Right kidney (tissue), 1 donor: ENCODE data around the gene MAPK1.
"Not testable (repeated sequence)": the region's sequence is repeated elsewhere in the genome, so short reads cannot be mapped to it uniquely, and the experiment has no call there.

ENCODE experiments used
- DNase-seq: peaks from one replicate; pipeline ENCODE4 v3.0.0-alpha.2; 2016

MAPK1 gene

DNA sequence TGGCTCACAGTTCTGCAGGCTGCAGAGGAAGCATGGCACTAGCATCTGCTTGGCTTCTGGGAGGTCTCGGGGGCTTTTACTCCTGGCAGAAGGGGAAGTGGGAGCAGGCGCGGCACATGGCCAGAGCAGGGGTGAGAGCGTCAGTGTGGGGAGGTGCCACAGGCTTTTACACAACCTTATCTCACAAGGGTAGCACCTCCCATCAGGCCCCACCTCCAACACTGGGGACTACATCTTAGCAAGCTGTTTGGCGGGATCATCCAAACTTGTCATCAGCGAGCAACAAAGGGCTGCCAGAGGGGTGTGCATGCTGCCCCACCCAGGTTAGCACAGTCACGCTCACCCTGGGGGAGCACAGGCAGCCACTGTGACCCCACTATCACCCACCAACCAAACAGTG is 112.9 kb downstream of the MAPK1 start:
- DNase-seq: no peak

- no peak for DNase-seq
These were observed 113.9 kb downstream of the MAPK1 start for GRCh38 chr22:21753374-21754111.

DNA sequence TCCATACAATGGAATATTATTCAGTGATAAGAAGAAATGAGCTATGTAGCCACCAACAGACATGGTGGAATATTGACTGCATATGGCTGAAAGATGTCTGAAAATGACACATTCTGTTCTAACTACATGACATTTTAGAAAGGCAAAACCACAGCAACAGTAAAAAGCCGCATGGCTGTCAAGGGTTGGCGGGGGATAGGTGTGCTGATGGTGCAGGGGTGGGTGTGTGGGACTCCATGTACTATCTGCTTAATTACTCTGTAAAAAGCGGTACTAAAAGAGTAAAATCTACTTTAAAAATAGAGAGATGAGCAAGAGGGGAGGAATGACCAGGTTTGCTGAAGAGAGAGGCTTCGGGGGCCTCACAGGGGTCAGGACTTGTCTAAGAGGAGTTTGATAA is 115.2 kb downstream of the MAPK1 start:
- no peak for DNase-seq

- DNase-seq: no peak
These were observed 121.5 kb downstream of the MAPK1 start for GRCh38 chr22:21745948-21746347.

DNA sequence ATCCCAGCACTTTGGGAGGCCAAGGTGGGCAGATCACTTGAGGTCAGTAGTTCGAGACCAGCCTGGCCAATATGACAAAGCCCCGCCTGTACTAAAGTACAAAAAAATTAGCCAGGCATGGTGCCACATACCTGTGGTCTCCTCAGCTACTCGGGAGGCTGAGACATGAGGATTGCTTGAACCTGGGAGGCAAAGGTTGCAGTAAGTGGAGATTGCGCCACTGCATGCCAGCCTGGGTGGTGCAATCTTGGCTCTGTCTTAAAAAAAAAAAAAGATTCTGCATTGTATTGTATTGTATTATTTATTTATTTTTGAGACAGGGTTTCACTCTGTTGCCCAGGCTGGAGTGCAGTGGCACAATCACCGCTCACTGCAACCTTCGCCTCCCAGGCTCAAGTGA is 122.5 kb downstream of the MAPK1 start:
- DNase-seq: not testable (repeated sequence)

DNA sequence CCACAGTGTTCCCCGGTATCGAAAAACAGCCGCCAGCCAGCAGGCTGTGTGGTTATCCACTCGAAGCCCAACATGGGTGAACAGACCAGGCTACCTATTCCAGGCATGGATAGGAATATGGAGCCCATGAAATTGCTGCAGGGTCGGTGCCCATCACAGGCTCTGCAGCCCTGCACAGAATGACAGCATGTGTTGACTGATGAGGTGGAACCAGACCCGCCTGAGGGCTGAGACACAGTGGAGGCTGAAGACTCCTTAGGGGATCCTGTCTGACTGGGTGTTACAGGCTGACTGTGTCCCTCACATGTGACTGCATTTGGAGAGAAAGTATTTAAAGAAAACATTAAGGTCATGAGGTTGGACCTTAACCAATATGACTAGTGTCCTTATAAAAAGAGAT is 125.7 kb downstream of the MAPK1 start:
- DNase-seq: no peak

DNA sequence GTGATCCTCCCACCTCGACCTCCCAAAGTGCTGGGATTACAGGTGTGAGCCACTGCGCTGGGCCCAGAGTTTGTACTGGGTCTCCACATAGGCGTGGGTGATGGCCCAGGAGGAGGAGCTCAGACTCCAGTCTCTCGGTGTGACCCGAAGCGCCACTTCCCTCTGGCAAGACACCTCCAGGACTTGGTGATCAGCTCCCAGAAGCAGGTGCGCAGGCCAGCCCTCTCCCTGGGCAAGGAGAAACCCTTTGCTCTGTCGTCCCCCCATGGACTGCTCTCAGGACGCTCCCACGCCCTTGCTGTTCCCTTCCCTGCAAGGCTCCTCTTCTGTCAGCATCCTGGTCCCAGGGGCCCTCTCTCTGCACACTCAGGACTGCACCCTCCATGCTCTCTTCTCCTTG is 126.4 kb downstream of the MAPK1 start:
- DNase-seq: no peak

DNA sequence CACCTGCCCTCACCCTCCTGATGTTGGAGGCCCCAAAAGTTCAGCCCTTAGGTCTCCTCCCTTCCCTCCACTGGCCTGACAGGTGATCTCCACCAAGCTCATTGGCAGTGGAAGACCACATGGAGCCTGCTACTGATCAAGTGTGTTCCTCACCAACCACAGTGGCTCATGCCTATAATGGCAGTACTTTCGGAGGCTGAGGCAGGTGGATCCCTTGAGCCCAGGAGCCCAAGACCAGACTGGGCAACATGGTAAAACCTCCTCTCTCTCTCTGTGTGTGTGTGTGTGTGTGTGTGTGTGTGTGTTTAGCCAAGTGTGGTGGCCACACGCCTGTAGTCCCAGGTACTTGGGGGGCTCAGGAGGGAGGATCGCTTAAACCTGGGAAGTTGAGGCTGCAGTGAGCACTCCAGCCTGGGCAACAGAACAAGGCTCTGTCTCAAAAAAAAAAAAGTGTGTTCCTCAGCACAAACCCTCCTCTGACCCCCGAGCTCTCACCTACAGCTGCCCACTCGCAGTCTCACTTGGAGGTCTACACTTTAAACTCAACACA is 127.5 kb downstream of the MAPK1 start:
- no peak for DNase-seq

DNA sequence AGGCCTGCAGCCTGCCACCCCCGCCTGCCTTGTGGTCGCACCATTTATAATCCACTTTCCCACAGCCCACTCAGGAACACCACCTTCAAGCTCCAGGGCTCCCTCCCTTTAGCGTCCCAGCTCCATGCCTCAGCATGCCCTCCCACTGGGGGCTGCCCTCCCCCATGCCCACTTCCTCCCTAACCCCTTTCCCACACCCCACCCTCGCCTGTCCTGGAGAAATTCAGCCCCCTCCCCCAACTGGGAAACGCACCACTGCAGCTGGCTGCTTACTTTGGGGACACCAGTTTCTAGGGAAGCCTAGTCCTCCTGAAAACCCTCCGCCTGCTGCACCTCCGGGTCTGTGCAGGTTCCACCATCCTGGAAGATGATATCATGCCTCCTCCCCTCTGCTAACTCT is 128.5 kb downstream of the MAPK1 start:
- DNase-seq: no peak

DNA sequence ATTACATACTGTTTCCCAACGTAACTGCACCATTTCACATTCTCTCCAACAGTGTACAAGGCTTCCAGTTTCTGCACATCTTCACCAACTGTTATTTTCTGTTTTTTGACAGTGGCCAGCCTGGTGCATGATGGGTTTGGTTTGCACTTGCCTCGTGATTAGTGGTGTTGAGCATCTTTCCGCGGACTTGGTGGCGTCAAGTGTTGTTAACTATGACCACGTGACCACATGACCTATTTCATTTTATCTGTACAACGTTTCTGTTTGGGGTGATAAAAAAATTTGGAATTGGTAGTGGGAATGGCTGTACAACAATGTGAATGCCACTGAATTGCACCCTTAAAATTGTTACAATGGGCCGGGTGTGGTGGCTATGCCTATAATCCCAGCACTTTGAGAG is 129.4 kb downstream of the MAPK1 start:
- no peak for DNase-seq

GRCh38 chr22:21736948-21737347 is 130.5 kb downstream of the MAPK1 start:
- DNase-seq: no peak

DNA sequence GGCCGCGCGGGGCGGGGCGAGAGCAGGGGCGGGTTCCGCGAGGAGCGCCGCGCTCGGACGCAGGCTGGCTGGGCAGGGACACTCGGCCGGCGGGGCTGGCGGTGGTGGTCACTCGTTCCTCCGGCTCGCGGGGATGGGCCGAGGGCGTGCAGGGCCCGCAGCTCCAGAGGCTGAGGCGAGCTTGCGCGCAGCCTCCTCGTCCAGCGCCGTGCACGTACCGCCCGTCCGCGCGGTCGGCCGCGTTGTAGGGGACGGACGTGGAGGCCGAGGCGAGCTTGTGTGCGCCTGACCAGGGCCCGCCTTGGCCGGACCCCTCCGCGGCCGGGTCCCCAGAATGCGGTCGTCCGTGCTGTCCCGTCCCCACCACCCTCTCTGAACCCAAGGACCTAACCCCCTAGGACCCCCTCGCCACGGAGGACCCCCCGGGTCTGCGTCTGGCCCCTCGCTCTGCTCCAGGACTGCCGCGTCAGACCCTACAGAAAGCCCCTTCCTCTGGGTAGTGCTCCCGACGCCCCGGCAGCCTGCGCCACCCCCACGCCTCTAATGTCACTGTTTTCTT is 131.3 kb downstream of the MAPK1 start:
- peak; percentile 93 for DNase-seq

DNA sequence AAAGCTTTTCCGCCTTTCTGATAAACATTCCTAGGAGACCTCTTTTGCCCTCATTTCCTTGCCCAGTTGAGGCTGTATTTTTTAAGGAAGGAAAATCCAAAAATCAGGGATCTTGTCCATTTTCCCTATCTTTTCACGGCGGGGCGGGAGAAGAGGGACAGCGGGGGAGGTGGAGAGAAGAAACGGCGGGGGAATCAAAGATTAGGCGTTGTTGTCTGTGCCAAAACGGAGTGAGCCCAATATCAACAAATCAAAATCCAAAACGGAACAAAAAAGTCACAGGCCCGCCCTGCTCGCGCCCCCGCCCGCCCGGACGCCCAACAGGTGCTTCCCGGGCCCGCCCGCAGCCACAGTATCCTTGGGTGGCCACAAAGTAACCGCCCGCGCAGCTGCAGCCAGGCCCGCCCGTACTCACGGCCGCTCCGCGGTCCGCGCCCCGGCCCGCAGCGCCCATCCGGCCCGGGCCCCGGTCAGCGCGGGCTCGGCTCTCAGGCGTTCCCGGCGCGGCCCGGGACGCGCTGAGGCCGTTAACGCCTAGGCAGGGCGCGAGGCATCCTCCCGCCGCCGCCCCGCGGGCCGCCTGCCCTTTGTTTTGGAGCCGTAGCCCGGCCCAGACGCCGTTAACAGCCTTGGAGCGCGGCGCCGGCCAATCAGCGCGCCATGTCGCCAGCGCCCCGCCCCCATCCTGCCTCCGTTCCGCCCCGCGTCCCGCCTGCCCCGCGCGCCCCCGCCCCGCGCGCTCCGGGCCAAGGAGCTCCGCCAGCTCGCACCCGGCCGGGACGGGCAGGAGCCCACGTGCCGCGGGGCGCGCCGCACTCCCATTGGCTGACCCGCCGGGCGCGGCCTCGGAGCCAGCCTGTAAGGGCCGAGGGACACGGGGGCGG is 132.0 kb downstream of the MAPK1 start, which contains the start of gene YPEL1:
Gene YPEL1, minus strand, starts transcription at position 595 of the 884 bp plus-strand sequence. CDS start 25,050 bp downstream, outside the sequence.
- DNase-seq: peak; percentile 65

- DNase-seq: no peak
These were observed 132.8 kb downstream of the MAPK1 start for GRCh38 chr22:21734540-21735199.

DNA sequence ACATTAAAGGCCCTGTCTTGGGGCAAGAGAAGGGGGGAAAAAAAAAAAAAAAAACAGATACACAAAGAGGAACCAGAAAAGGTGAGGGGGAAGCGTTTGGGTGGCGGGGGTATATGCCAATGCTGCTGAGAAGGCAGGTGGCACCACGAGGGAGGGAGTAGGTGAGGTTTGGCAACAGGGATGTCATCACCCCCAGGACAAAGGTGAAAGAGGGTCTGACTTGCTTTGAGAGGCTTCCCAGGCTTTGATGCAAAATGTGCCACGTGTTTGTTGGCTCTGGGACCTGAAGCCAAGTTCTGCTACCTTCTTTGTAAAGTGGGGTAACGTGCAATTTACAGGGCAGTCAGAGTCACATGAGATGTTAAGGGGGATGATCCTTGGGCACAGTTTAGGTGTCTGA is 135.9 kb downstream of the MAPK1 start:
- no peak for DNase-seq

GRCh38 chr22:21730535-21731308 is 136.7 kb downstream of the MAPK1 start:
- no peak for DNase-seq

DNA sequence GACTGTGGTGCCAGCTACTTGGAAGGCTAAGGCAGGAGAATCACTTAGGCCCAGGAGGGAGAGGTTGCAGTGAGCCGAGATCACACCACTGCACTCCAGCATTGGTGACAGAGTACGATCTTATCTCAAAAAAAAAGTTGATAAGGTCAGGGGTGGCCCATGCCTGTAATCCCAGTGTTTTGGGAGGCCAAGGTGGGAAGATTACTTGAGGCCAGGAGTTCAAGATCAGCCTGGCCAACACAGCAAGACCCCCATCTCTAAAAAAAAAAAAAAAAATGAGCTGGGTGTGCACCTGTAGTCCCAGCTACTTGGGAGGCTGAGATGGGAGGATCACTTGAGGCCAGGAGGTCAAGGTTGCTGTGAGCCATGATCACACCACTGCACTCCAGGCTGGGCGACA is 138.3 kb downstream of the MAPK1 start:
- DNase-seq: not testable (repeated sequence)

DNA sequence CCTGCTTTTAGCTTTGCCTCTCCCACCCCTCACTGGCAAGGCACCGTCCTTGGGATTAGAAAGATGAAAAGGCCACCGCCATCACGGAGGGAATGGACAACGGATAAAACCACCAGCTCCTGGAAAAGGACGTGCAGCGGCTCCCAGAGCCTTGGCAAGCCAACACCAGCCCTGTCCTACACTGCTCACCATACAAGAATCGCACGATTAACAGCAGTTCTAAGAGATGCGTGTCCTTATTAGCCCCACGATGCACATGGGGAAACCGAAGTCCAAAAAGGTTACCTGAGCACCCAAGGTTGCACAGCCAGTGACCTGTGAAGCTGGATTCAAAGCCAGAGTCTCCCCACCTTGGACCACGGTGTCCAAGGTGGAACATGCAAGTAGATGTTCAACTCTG is 139.2 kb downstream of the MAPK1 start:
- no peak for DNase-seq

DNA sequence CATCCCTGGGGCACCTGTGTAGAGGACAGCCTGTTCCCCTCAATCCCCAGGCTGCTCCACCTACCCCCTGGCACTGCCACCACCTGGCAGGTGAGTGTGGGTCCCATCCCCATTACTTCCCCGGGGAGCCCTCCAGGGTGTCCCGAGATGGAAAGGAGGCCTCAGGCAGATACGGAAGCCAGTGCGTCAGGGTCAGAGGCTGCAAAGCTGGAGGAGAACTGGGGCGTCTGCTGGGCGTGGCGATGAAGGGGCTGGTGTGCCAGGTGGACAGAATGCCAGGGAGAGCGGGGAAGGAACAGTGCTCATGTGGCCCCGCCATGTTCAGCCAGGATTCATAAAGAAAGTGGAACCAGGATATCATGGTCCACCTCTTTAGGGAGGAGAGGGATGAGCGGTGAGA is 139.7 kb downstream of the MAPK1 start:
- no peak for DNase-seq

GRCh38 chr22:21727159-21727558 is 140.3 kb downstream of the MAPK1 start:
- DNase-seq: no peak

GRCh38 chr22:21726650-21727049 is 140.8 kb downstream of the MAPK1 start:
- DNase-seq: no peak
